Sigmoid colon (tissue), 7 donors: ENCODE measurements around the gene NDST3. TPM values are rescaled to one million over a fixed set of nuclear protein-coding genes. Genes with fewer than 3 reads are reported as not detected.
"Not testable (repeated sequence)": the region's sequence is repeated elsewhere in the genome, so short reads cannot be mapped to it uniquely, and the experiment has no call there.

Experiments
- DNase-seq: peaks from one replicate; pipeline ENCODE4 v3.0.0-alpha.2; 2019
- H3K27ac ChIP-seq, 4 donors: fragments of 200-600 bp; sonication (generic); one replicate each; pipeline ENCODE4 v1.5.1; 2016 to 2019; ENCODE audit warnings: mild to moderate bottlenecking in 1 of 4
- H3K27me3 ChIP-seq, 3 donors: fragments of 200-600 bp; sonication (generic); one replicate each; pipeline ENCODE4 v1.5.1; 2019; ENCODE audit warnings: mild to moderate bottlenecking in 1 of 3
- H3K36me3 ChIP-seq, 4 donors: fragments of 200-600 bp; sonication (generic); one replicate each; pipeline ENCODE4 v1.5.1; 2016 to 2019
- H3K4me1 ChIP-seq, 4 donors: fragments of 200-600 bp; sonication (generic); one replicate each; pipeline ENCODE4 v1.5.1; 2017 to 2019
- H3K4me3 ChIP-seq, 4 donors: fragments of 200-600 bp; sonication (generic); one replicate each; pipeline ENCODE4 v1.5.1; 2017 to 2019; ENCODE audit warnings: mild to moderate bottlenecking in 2 of 4, moderate library complexity in 1 of 4
- H3K9me3 ChIP-seq, 4 donors: fragments of 200-600 bp in 3 of 4; sonication (generic) in 3 of 4; one replicate each; pipeline versions ENCODE4 v1.5.1 to v1.6.1; 2013 to 2019
- EP300 ChIP-seq, 4 donors: sonication (generic); formaldehyde crosslinking; IDR thresholded peaks; one replicate each; pipeline ENCODE4 v1.6.1; 2017; ENCODE audit warnings: antibody characterized with exemption in 4 of 4
- POLR2A ChIP-seq, 2 donors: fragments of 450-650 bp; IDR thresholded peaks; one replicate each; pipeline ENCODE4 v1.6.1; 2016; ENCODE audit warnings: antibody characterized with exemption in 2 of 2, mild to moderate bottlenecking in 2 of 2, moderate library complexity in 2 of 2
- POLR2AphosphoS5 ChIP-seq, 4 donors: sonication (generic); formaldehyde crosslinking; IDR thresholded peaks; one replicate each; pipeline ENCODE4 v1.6.1; 2017; ENCODE audit warnings: antibody characterized with exemption in 4 of 4
- WGBS, 2 donors: extraction: QIAGEN DNeasy Blood & Tissue Kit; methylation state at CpG; one replicate each; pipeline ENCODE4 v1.1.7; 2013; 5-methylcytosine and 5-hydroxymethylcytosine counted together
- intact Hi-C: fragments of 100-400 bp; cut with DNase I; formaldehyde crosslinking; loops from one replicate; pipeline ENCODE4 v1.15.1; 2023
- polyA plus RNA-seq, 3 donors: library from polyadenylated mRNA; stranded (reverse); fragments of 200-250 nt; gene quantifications; one replicate each; pipeline ENCODE4 v1.2.3, GENCODE V29; 2013
- total RNA-seq, 4 donors: library from RNA; depleted of rRNA; stranded (reverse); fragments of >200 nt; gene quantifications; one replicate each; pipeline ENCODE4 v1.1.0, GENCODE V29; 2016
- TF ChIP-seq, protein P1 (sequence below), 4 experiments: fragments of 450-650 bp in 3 of 4; fragments of 200-600 bp in 1 of 4; IDR thresholded peaks; one replicate each; pipeline ENCODE4 v1.5.1; 2016 to 2019; ENCODE audit warnings: antibody characterized with exemption in 4 of 4, mild to moderate bottlenecking in 3 of 4, moderate library complexity in 2 of 4
- donor health status: healthy with polysubstance abuse.
- donor health status: Bipolar disorder and iron deficiency.
- donor health status: healthy.

The NDST3 gene
- total and polyA plus RNA-seq, 7 donors: under 0.01 to 0.04 (median under 0.01) TPM; not detected in 4

DNA sequence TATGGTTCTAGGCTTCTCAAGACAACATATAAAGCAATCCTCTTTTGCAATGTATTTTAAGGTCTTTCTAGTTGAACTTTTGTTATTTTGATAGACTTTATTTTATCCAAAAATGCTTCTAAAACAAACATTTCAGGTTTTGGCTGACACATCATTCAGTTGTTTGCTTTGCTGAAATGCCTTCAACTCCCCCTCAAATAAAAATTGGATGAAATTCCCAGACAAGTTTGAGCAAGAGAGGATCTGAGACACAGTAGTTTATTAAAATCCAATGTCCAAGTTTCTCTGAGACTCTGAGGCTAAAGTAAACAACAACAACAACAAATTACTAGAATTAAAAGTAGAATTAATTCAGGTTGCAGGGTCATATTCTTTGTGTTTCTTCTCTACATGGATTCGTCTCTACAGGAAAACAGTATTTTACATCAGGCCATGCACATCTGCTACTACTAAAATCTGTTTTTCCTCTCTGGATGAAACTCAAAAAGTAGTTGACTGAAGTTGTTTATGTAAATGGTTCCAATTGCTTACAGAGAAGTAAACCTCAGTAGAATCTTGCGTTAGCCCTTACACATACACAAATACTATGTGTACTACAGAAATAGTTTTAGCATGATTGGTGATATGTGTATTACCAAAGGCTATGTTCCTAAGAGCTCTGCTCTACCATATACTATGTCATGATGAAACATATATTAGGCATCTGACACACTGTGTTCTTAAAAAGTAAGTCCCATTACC lies 253.6 kb downstream of the NDST3 start:
- 76 to 83% methylated on average over 2 of the region's 2 CpGs for WGBS, 2 donors
- no peaks in the 10 kb centered on the region for H3K4me1 ChIP-seq
- H3K9me3 ChIP-seq: no peaks in the 10 kb centered on the region
- DNase-seq: no peak
- no peaks in the 10 kb centered on the region for H3K27me3 ChIP-seq
- TF ChIP-seq, protein P1, sequence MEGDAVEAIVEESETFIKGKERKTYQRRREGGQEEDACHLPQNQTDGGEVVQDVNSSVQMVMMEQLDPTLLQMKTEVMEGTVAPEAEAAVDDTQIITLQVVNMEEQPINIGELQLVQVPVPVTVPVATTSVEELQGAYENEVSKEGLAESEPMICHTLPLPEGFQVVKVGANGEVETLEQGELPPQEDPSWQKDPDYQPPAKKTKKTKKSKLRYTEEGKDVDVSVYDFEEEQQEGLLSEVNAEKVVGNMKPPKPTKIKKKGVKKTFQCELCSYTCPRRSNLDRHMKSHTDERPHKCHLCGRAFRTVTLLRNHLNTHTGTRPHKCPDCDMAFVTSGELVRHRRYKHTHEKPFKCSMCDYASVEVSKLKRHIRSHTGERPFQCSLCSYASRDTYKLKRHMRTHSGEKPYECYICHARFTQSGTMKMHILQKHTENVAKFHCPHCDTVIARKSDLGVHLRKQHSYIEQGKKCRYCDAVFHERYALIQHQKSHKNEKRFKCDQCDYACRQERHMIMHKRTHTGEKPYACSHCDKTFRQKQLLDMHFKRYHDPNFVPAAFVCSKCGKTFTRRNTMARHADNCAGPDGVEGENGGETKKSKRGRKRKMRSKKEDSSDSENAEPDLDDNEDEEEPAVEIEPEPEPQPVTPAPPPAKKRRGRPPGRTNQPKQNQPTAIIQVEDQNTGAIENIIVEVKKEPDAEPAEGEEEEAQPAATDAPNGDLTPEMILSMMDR (IDR thresholded peaks at IDR 0.05): no peak
- TF ChIP-seq POLR2AphosphoS5 (IDR thresholded peaks at IDR 0.05): no peak
- TF ChIP-seq POLR2A (IDR thresholded peaks at IDR 0.05): no peak
- no peak for TF ChIP-seq EP300 (IDR thresholded peaks at IDR 0.05)
- H3K4me3 ChIP-seq: no peak overlapping the region
- H3K27ac ChIP-seq: no peak overlapping the region
- H3K36me3 ChIP-seq: no peaks in the 10 kb centered on the region
- intact Hi-C loops: no loop called here

DNA sequence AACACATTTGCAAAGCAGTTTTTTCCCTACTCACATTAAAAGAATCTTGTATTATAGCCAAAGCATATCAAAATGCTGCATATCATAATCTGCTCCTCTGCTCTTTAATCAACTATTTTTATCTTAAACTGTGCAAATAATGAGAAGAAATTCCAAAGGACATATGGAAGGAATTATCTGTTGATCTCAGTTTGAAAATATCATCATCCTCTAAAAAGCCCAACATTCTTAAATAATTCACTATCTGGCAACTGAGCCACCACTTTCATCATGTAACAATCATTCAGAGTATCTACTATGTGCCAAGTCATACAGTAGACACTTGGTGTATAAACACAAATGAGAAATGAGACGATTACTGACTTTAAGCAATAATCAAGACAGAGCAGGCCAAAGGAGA lies 255.5 kb downstream of the NDST3 start:
- no peaks in the 10 kb centered on the region for H3K4me1 ChIP-seq
- 71 to 83% methylated on average over 1 of the region's 1 CpG for WGBS, 2 donors
- H3K27me3 ChIP-seq: no peaks in the 10 kb centered on the region
- TF ChIP-seq, protein P1 (IDR thresholded peaks at IDR 0.05): no peak
- TF ChIP-seq EP300 (IDR thresholded peaks at IDR 0.05) (no peak), POLR2AphosphoS5 (IDR thresholded peaks at IDR 0.05) (no peak), POLR2A (IDR thresholded peaks at IDR 0.05) (no peak)
- intact Hi-C loops: no loop called here
- no peaks in the 10 kb centered on the region for H3K9me3 ChIP-seq
- no peak overlapping the region for H3K4me3 ChIP-seq
- no peaks in the 10 kb centered on the region for H3K36me3 ChIP-seq
- no peak overlapping the region for H3K27ac ChIP-seq
- no peak for DNase-seq

DNA sequence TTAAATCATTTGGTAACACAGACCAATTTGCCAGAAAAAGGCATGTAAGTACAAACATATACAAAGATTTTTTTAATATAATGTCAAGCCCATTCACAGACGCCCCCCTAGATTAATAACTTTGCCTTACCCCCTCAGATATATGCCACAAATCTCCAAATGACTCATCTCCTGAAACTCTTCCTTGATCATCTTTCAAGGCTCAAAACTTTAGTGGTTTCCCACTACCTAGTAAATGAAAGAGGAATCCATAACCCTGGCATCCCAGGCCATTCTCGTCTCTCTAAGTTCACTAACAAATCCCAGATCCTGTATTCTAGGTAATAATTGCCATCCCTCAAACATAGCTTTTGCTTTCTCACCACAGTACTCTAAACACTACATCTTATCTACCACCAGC lies 256.7 kb downstream of the NDST3 start:
- no peak overlapping the region for H3K4me3 ChIP-seq
- no peaks in the 10 kb centered on the region for H3K9me3 ChIP-seq
- intact Hi-C loops: no loop called here
- no peaks in the 10 kb centered on the region for H3K36me3 ChIP-seq
- H3K27ac ChIP-seq: no peak overlapping the region
- 80 to 90% methylated on average over 2 of the region's 2 CpGs for WGBS, 2 donors
- DNase-seq: no peak
- no peaks in the 10 kb centered on the region for H3K4me1 ChIP-seq
- TF ChIP-seq POLR2AphosphoS5 (IDR thresholded peaks at IDR 0.05) (no peak), EP300 (IDR thresholded peaks at IDR 0.05) (no peak), POLR2A (IDR thresholded peaks at IDR 0.05) (no peak)
- TF ChIP-seq, protein P1 (IDR thresholded peaks at IDR 0.05): no peak
- no peaks in the 10 kb centered on the region for H3K27me3 ChIP-seq

DNA sequence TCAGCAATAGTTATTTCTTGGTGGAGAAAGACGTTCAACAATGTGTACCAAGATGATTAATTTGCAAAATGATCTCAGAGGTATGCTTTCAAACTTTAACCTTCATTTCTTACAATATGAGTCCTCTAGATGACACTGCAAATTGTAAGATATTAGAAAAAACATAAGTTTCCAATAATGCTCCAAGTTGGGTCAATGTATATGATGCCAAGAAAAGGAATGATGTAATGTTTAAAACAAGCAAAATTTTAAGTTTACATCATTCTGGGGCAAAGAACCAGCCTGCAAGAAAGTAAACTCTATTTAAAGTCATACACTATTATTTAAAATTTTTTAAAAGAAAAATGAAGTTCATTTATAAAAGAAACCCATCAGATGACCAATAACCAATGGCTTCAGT lies 262.4 kb downstream of the NDST3 start:
- Histone ChIP-seq H3K9me3 (no peaks in the 10 kb centered on the region), H3K27me3 (no peaks in the 10 kb centered on the region), H3K36me3 (no peaks in the 10 kb centered on the region), H3K4me3 (no peak overlapping the region), H3K27ac (no peak overlapping the region), H3K4me1 (no peaks in the 10 kb centered on the region)
- intact Hi-C loops: no loop called here
- WGBS, 2 donors: 87 to 88% methylated on average over 1 of the region's 1 CpG
- TF ChIP-seq POLR2A (IDR thresholded peaks at IDR 0.05) (no peak), POLR2AphosphoS5 (IDR thresholded peaks at IDR 0.05) (no peak), EP300 (IDR thresholded peaks at IDR 0.05) (no peak)
- TF ChIP-seq, protein P1 (IDR thresholded peaks at IDR 0.05): no peak
- DNase-seq: no peak

DNA sequence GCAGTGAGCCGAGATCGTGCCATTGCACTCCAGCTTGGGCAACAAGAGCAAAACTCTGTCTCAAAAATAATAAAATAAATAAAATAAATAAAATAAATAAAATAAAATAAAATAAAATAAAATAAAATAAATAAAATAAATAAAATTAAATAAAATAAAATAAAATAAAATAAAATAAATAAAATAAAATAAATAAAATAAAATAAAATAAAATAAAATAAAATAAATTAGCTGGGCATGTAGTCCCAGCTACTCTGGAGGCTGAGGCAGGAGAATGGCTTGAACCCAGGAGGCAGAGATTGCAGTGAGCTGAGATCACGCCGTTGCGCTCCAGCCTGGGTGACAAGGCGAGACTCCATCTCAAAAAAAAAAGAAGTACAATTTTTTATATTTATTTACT lies 265.3 kb downstream of the NDST3 start:
- H3K4me3 ChIP-seq, H3K4me1 ChIP-seq, DNase-seq, H3K36me3 ChIP-seq, H3K27me3 ChIP-seq, H3K9me3 ChIP-seq, H3K27ac ChIP-seq, intact Hi-C loops: not testable (repeated sequence)
- WGBS, 2 donors: 95 to 98% methylated on average over 6 of the region's 6 CpGs
